Measurements from ENCODE around the gene ACTG2. TPM values are rescaled to one million over a fixed set of nuclear protein-coding genes. Genes with fewer than 3 reads are reported as not detected.

ACTG2 gene
- total RNA-seq, 1 donor from 2014 or later = not detected

- Mint-ChIP-seq H3K27ac (ENCODE audit: unreplicated experiment) (no peak overlapping the region), H3K4me3 (ENCODE audit: unreplicated experiment) (no peak overlapping the region), H3K27me3 (ENCODE audit: unreplicated experiment) (no peaks in the 10 kb centered on the region), H3K36me3 (ENCODE audit: unreplicated experiment) (no peaks in the 10 kb centered on the region), H3K9me3 (ENCODE audit: unreplicated experiment) (peaks cover 2% of the 10 kb centered on the region), H3K4me1 (ENCODE audit: low read depth, unreplicated experiment) (peaks cover 4% of the 10 kb centered on the region)
- no peak for TF ChIP-seq CTCF (IDR thresholded peaks at IDR 0.05; ENCODE audit: partially characterized antibody, unreplicated experiment)
- DNase-seq = no peak
Measured at GRCh38 chr2:73921581-73921980, 28.8 kb downstream of the ACTG2 start.

DNA sequence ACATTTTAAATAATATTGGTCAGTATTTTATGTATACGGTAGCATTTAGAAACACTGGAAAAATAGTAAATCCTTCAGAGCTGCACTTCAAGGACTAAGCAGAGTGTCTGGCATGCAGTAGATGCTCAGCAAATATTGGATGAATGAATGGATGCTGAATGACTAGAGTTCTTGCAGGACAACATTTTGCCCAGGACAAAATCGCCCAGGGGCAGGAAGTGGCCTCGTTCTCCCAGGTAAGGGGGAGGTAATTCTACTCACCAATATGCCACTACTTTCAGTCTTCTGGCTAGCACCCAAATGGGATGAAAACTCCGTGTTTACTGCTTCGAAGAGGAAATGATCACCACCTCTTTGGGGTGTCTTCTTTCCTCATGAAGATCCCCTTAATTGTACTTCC lies 29.9 kb downstream of the ACTG2 start:
- DNase-seq = no peak
- H3K4me3 Mint-ChIP-seq (ENCODE audit: unreplicated experiment) = no peak overlapping the region
- peaks cover 4% of the 10 kb centered on the region for H3K4me1 Mint-ChIP-seq (ENCODE audit: low read depth, unreplicated experiment)

DNA sequence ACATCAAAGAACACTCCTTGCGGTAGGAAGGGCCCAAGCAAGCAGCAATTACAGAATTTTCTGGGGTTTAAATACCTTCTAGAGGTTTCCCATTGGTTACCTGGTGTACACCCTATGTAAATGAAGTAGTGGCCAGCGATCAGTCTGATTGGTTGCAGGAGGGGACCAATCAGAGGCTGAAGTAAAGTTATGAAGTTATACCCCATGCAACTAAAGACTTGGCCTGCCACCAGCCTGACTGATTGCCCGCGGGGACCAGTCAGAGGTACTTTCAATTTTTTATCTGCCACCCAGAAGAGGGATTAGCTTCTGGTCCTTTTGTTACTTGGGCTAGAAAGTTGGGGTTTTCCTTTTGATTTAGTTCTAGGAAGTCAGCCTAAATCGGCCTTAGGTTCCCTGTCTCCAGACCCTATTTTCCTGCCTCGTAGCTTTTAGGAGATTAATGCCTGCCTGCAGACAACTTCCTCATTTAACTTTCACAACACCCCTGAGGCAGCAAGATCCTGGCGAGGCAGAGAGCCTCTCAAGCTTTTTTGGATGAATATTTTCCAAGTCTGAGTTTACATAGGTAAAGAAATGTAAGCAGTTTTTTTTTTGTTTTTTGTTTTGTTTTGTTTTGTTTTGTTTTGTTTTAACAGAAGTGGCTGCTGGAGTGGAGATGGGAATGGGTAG lies 32.4 kb downstream of the ACTG2 start:
- Mint-ChIP-seq H3K4me1 (ENCODE audit: low read depth, unreplicated experiment) (peaks cover 15% of the 10 kb centered on the region), H3K27ac (ENCODE audit: unreplicated experiment) (no peak overlapping the region), H3K27me3 (ENCODE audit: unreplicated experiment) (no peaks in the 10 kb centered on the region), H3K9me3 (ENCODE audit: unreplicated experiment) (peaks cover 4% of the 10 kb centered on the region), H3K36me3 (ENCODE audit: unreplicated experiment) (no peaks in the 10 kb centered on the region), H3K4me3 (ENCODE audit: unreplicated experiment) (no peak overlapping the region)
- no peak for TF ChIP-seq CTCF (IDR thresholded peaks at IDR 0.05; ENCODE audit: partially characterized antibody, unreplicated experiment)
- DNase-seq = no peak

More for the DNA sequence above, 29.9 kb downstream of the ACTG2 start:
- Mint-ChIP-seq H3K27me3 (ENCODE audit: unreplicated experiment) (no peaks in the 10 kb centered on the region), H3K27ac (ENCODE audit: unreplicated experiment) (no peak overlapping the region), H3K36me3 (ENCODE audit: unreplicated experiment) (no peaks in the 10 kb centered on the region), H3K9me3 (ENCODE audit: unreplicated experiment) (peaks cover 2% of the 10 kb centered on the region)
- TF ChIP-seq CTCF (IDR thresholded peaks at IDR 0.05; ENCODE audit: partially characterized antibody, unreplicated experiment) = no peak

DNA sequence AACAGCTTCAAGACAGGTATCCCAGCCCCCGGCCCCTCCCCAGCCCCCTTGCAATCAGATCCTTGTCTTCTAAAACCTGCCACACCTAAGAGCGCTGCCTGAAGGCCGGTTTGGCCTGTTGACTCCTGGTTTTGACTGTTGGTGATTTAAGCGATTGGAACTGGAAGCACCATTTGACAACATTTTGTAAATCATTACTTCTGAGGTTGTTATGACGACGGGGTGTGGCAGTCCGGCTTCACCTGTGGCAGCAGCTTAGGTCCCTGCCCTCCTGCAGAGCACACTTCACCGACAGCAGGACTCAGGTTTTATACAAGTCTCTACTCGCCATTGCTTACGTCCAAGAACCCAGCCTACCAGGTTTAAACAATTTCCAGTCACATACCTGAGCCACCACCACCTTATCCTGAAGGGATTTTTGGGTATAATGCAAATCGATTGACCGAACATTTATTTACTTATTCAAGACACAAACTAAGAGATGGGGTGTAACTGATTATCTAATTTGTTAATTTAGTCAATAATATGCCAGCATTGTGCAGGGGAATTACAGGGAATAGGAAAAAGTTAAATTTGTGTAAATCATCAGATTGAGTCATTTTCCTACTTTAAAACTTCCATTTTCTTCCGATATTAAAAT lies 33.2 kb downstream of the ACTG2 start:
- Mint-ChIP-seq H3K4me1 (ENCODE audit: low read depth, unreplicated experiment) (peaks cover 12% of the 10 kb centered on the region), H3K36me3 (ENCODE audit: unreplicated experiment) (no peaks in the 10 kb centered on the region), H3K27ac (ENCODE audit: unreplicated experiment) (peak overlapping the region; percentile 53), H3K4me3 (ENCODE audit: unreplicated experiment) (peak overlapping the region; percentile 88), H3K27me3 (ENCODE audit: unreplicated experiment) (no peaks in the 10 kb centered on the region), H3K9me3 (ENCODE audit: unreplicated experiment) (peaks cover 4% of the 10 kb centered on the region)
- no peak for DNase-seq
- TF ChIP-seq CTCF (IDR thresholded peaks at IDR 0.05; ENCODE audit: partially characterized antibody, unreplicated experiment) = no peak
